IPS DF 6.9 (cell line): ENCODE measurements around the gene GRM7.

Source experiments
- DNase-seq: peaks from one replicate; pipeline ENCODE4 v3.0.0-alpha.2; 2013; ENCODE audit warnings: low read depth, low spot score
- H3K27ac ChIP-seq: one replicate; pipeline ENCODE4 v1.5.1; 2013; ENCODE audit warnings: low read length, control low read depth
- H3K27me3 ChIP-seq: 2 replicates; pipeline ENCODE4 v1.6.1; 2013; ENCODE audit warnings: mild to moderate bottlenecking, low read length; ENCODE audit not compliant: control insufficient read depth, insufficient read depth
- H3K36me3 ChIP-seq: 2 replicates; pipeline ENCODE4 v1.6.1; 2013; ENCODE audit warnings: low read length; ENCODE audit not compliant: control insufficient read depth, insufficient read depth
- H3K4me1 ChIP-seq: 2 replicates; pipeline ENCODE4 v1.6.1; 2013; ENCODE audit warnings: low read length; ENCODE audit not compliant: control insufficient read depth, insufficient read depth
- H3K4me3 ChIP-seq: 2 replicates; pipeline ENCODE4 v1.5.1; 2013; ENCODE audit warnings: mild to moderate bottlenecking, low read length
- H3K9me3 ChIP-seq: 2 replicates; pipeline ENCODE4 v1.6.1; 2013; ENCODE audit warnings: low read length, inconsistent platforms; ENCODE audit not compliant: control insufficient read depth, insufficient read depth
- WGBS: extraction: QIAGEN DNeasy Blood & Tissue Kit; methylation state at CpG from one replicate; pipeline ENCODE4 v1.1.7; 2013; ENCODE audit warnings: mixed read lengths, missing lambda C conversion rate; ENCODE audit not compliant: insufficient read length, insufficient coverage; 5-methylcytosine and 5-hydroxymethylcytosine counted together

Gene GRM7

GRCh38 chr3:7543294-7543880, 682.5 kb downstream of the GRM7 start:
- no peaks in the 10 kb centered on the region for H3K4me1 ChIP-seq
- H3K4me3 ChIP-seq = no peak overlapping the region
- WGBS = no CpG with 5 or more reads among the region's 5 CpGs
- no peaks in the 10 kb centered on the region for H3K9me3 ChIP-seq
- no peaks in the 10 kb centered on the region for H3K36me3 ChIP-seq
- no peaks in the 10 kb centered on the region for H3K27me3 ChIP-seq
- no peak overlapping the region for H3K27ac ChIP-seq
- DNase-seq = no peak

DNA sequence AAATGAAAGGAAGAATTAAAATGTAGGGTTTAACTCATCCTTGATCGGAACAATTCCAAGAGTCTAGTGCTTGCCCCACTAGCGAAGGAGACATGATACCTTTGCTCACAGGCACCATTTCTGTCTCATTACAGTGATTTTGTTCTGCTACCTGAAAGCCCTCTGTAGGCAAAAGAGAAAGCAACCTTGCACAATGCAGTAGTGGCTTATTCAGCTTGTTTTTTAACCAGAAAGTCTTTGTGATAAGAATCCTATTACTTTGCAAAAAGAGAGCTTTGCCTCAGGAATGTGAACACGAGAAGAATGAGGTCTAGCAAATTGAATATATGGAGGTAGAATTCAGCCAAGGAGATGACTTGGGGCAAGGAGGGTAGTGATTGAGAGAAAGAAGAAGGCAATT, 684.4 kb downstream of the GRM7 start:
- Histone ChIP-seq H3K36me3 (no peaks in the 10 kb centered on the region), H3K9me3 (no peaks in the 10 kb centered on the region), H3K4me1 (no peaks in the 10 kb centered on the region), H3K27ac (no peak overlapping the region), H3K4me3 (no peak overlapping the region), H3K27me3 (no peaks in the 10 kb centered on the region)
- DNase-seq = no peak
- no CpG with 5 or more reads among the region's 3 CpGs for WGBS

GRCh38 chr3:7546253-7546652, 685.3 kb downstream of the GRM7 start:
- no CpG with 5 or more reads among the region's 4 CpGs for WGBS
- Histone ChIP-seq H3K36me3 (no peaks in the 10 kb centered on the region), H3K4me1 (no peaks in the 10 kb centered on the region), H3K27me3 (no peaks in the 10 kb centered on the region), H3K27ac (no peak overlapping the region), H3K9me3 (peaks cover 1% of the 10 kb centered on the region; the same call in 1 of the 2 replicates), H3K4me3 (no peak overlapping the region)
- no peak for DNase-seq

DNA sequence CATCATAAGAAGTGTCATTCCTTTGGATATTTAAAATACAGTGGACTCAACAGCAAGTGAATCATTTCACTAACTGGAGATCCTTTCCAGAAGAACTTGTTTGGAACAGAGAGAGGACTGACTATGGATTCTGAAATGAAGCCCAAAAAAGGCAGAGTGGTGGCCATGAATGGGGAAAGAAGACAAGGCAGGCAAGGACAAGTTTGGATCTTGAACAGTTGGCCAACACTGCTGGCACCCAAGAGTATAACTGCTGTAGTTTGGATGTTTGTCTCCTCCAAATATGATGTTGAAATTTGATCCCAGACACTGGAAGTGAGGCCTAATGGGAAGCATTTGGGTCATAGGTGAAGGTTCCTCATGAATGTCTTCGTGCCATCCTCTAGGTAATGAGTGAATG, 686.9 kb downstream of the GRM7 start:
- DNase-seq = no peak
- WGBS = no CpG with 5 or more reads among the region's 1 CpG
- H3K4me1 ChIP-seq = no peaks in the 10 kb centered on the region
- no peak overlapping the region for H3K4me3 ChIP-seq
- H3K27ac ChIP-seq = no peak overlapping the region
- peaks cover 1% of the 10 kb centered on the region; the same call in 1 of the 2 replicates for H3K9me3 ChIP-seq
- no peaks in the 10 kb centered on the region for H3K36me3 ChIP-seq
- no peaks in the 10 kb centered on the region for H3K27me3 ChIP-seq

GRCh38 chr3:7562892-7563291, 702.0 kb downstream of the GRM7 start:
- DNase-seq = no peak
- Histone ChIP-seq H3K9me3 (no peaks in the 10 kb centered on the region; the same call in 1 of the 2 replicates), H3K36me3 (no peaks in the 10 kb centered on the region), H3K27me3 (no peaks in the 10 kb centered on the region), H3K4me1 (no peaks in the 10 kb centered on the region), H3K4me3 (no peak overlapping the region), H3K27ac (no peak overlapping the region)
- WGBS = no CpG with 5 or more reads among the region's 1 CpG

- Histone ChIP-seq H3K9me3 (no peaks in the 10 kb centered on the region; the same call in 1 of the 2 replicates), H3K27me3 (no peaks in the 10 kb centered on the region), H3K4me1 (no peaks in the 10 kb centered on the region), H3K4me3 (no peak overlapping the region), H3K36me3 (no peaks in the 10 kb centered on the region), H3K27ac (no peak overlapping the region)
- no peak for DNase-seq
- WGBS = no CpG with 5 or more reads among the region's 2 CpGs
These were observed 704.7 kb downstream of the GRM7 start for GRCh38 chr3:7565574-7565973.

DNA sequence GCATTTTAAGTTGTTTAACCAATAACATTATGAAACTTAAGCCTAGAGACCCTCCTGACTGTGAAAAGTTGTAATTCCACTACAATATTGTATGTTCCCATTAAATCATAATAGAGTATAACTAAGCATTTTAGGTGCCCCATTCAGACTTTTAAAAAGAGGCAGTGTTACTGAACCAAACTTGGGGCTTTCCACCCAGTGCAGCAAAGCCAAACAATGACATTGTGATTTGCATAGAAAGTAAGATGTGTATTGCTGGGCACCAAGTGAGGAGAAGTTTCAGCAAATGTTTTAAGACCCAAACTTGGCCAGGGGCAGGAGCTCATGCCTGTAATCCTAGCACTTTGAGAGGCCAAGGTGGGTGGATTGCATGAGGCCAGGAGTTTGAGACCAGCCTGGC, 706.2 kb downstream of the GRM7 start:
- Histone ChIP-seq H3K4me3 (no peak overlapping the region), H3K4me1 (no peaks in the 10 kb centered on the region), H3K27me3 (no peaks in the 10 kb centered on the region), H3K36me3 (no peaks in the 10 kb centered on the region), H3K27ac (no peak overlapping the region), H3K9me3 (no peaks in the 10 kb centered on the region; the same call in 1 of the 2 replicates)
- DNase-seq = no peak

GRCh38 chr3:7568526-7569184, 707.7 kb downstream of the GRM7 start:
- no peak for DNase-seq
- no peaks in the 10 kb centered on the region for H3K36me3 ChIP-seq
- no peaks in the 10 kb centered on the region; the same call in 1 of the 2 replicates for H3K9me3 ChIP-seq
- no peak overlapping the region for H3K4me3 ChIP-seq
- H3K27me3 ChIP-seq = no peaks in the 10 kb centered on the region
- no peaks in the 10 kb centered on the region for H3K4me1 ChIP-seq
- WGBS = no CpG with 5 or more reads among the region's 34 CpGs
- no peak overlapping the region for H3K27ac ChIP-seq

DNA sequence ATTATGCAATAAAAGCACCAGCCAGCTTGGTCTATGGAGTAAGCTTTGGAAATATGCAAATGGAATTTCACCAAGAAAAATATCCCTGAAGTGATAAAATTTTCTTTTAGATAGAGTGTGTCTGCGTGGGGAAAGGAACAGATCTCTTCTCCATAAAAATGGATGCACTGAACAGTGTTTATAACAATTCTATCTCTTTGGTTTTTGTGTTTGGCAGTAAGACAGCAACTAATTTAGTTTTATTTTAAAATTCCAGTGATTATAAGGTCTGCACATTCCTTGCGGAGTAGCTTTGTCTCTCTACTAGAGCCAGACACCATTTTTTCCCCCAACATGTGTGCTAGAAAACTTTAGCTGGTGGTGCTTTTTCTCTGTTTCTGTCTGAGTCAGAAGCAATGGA, 712.4 kb downstream of the GRM7 start:
- H3K27me3 ChIP-seq = no peaks in the 10 kb centered on the region
- H3K4me1 ChIP-seq = no peaks in the 10 kb centered on the region
- no peak for DNase-seq
- H3K36me3 ChIP-seq = no peaks in the 10 kb centered on the region
- no peaks in the 10 kb centered on the region; the same call in 1 of the 2 replicates for H3K9me3 ChIP-seq
- no CpG with 5 or more reads among the region's 2 CpGs for WGBS
- H3K27ac ChIP-seq = no peak overlapping the region
- H3K4me3 ChIP-seq = no peak overlapping the region

DNA sequence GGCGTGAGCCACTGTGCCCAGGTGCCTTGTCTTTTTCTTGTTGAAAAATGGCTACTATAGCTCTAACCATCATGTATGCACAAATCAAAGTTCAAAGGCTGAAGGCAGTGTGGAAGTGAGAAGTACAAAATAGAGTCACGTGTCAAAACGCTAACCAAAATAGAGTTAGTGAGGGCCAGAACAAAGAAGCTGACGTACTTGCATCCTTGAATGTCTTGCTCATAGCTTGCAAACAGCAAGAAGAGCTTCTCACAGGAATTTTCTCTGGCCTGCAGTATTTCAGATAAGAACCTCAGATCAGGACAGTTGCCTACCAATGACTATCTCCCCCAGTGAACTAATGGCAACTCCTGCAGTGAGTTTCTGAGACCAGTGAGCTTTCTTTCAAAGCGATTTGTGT, 713.5 kb downstream of the GRM7 start:
- no peaks in the 10 kb centered on the region for H3K4me1 ChIP-seq
- H3K9me3 ChIP-seq = no peaks in the 10 kb centered on the region; the same call in 1 of the 2 replicates
- H3K36me3 ChIP-seq = no peaks in the 10 kb centered on the region
- no peak for DNase-seq
- no CpG with 5 or more reads among the region's 5 CpGs for WGBS
- H3K4me3 ChIP-seq = no peak overlapping the region
- H3K27ac ChIP-seq = no peak overlapping the region
- H3K27me3 ChIP-seq = no peaks in the 10 kb centered on the region

DNA sequence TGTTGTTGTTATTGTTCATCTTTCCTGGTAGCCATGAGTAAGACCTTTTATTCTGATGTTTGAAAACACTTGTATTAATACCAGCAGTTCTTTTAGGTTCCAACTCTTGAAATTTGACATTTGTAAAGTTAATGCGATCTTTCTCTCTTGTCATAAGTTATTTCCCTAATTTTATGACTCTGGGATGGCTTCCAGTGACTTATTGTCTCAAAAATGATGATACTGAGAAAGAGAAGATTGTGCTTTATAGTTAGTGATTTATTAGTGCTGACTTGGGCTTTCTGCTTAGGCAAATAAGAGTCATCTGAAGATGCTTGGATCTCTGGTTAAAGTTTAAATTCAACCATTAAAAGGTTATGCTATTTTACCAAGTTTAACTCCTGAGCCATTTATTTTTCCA, 715.2 kb downstream of the GRM7 start:
- H3K9me3 ChIP-seq = no peaks in the 10 kb centered on the region
- no CpG with 5 or more reads among the region's 1 CpG for WGBS
- H3K27me3 ChIP-seq = no peaks in the 10 kb centered on the region
- H3K4me1 ChIP-seq = no peaks in the 10 kb centered on the region
- no peak overlapping the region for H3K4me3 ChIP-seq
- DNase-seq = no peak
- H3K36me3 ChIP-seq = no peaks in the 10 kb centered on the region
- H3K27ac ChIP-seq = no peak overlapping the region
